HS-27A (cell line): ENCODE measurements around the gene SLC2A6.

Source experiments
- DNase-seq: peaks from one replicate; pipeline ENCODE4 v3.0.0-alpha.2; 2012; ENCODE audit warnings: low read depth, missing footprints

Gene SLC2A6

GRCh38 chr9:133515615-133516255 lies 36.8 kb upstream of the SLC2A6 start:
- DNase-seq = no peak

- DNase-seq = no peak
Observed at GRCh38 chr9:133515240-133515610, 36.3 kb upstream of the SLC2A6 start.

DNA sequence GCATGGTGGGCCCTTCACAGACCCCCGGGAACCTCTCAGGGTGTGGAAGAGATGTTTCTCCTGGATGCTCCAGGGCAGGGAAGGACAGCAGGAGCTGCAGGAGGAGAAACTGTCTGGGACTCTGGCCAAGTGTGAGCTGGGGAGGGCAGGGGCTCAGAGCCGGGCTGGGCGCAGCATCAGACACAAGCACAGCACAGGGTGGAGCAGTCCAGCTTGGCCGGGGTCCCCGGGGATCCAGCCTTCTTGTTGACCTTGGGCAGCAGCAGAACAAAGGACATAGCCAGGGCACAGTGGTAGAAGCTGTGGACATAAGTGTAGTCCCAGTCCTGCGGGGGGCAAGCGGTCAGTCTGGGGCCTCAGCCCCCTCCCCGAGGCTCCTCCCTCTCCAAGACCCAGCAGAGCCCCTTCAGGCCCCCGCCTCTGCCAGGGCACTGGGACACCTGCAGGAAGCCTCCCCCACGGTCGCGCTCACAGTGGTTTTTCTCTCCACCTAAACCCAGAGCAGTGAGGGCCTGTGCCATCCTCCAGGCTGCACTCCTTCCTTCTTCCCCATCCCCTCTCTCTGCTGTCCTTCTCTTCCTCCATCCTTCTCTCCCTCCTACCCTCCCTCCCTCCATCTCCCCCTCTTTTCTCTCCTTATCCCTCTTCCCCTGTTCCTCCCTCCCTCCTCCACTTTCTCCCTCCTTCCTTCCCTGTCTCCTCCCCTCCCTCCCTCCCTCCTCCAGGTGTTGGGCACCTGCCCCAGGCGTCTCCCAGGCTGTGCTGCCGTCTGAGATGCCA lies 35.8 kb upstream of the SLC2A6 start:
- no peak for DNase-seq

GRCh38 chr9:133513214-133514100 lies 34.6 kb upstream of the SLC2A6 start:
- DNase-seq = no peak

GRCh38 chr9:133512253-133513213 lies 33.6 kb upstream of the SLC2A6 start:
- no peak for DNase-seq

- DNase-seq = no peak
Observed at GRCh38 chr9:133511607-133512006, 32.7 kb upstream of the SLC2A6 start.

- DNase-seq = no peak
Observed at GRCh38 chr9:133510926-133511505, 32.1 kb upstream of the SLC2A6 start.

- DNase-seq = no peak
Observed at GRCh38 chr9:133509179-133510083, 30.5 kb upstream of the SLC2A6 start.

DNA sequence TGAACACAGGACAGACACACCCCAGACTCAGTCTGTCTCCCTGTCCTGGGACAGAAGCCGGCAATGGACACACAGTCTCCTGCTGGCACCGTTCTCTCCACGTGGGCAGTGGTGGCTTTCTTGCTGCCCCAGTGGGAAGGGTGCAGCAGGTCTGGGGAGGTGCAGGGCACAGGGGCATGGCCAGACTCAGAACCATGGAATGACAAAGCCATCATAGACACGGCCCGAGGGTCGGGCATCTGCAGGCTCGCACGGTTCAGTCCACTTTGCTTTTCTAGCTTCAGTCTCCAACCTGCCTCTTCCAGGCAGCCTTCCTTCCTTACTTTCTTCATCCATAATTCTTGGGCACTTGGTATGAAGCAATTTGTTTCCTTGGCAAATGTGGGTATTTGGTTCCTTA lies 29.1 kb upstream of the SLC2A6 start:
- DNase-seq = no peak

DNA sequence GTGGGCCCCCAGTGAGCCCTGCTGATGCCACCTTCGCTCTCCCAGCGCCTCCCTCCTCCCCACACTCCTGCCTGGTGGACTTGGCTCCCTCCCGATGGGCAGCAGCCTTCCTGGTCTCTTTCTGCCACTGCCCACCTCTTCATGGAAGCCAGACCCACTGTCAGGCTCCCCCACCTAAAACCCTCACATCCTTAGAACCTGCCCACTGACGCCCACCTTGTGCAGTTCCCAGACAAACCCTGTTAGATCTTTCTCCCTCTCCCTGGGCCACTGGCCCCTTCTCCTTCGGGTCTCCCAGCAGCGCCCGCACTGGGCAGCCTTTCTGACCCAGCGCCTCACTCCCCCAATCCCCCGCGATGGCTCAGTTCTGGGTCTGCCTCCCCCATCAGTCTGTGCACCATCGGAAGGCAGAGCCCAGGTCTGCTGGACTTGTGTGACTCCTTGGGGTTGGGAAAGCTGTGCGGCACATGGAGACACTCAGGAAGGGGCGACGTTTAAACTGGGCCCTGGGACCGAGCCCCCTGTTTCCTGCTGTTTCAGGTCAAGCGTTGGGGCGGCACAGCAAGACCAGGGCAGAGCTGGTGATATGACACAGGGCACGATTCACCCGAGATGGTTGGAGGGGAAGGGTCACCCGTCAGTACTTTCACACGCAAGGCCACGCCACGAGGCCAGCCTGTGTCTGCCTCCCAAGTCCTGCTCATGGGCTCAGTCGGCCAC lies 28.5 kb upstream of the SLC2A6 start:
- DNase-seq = no peak

DNA sequence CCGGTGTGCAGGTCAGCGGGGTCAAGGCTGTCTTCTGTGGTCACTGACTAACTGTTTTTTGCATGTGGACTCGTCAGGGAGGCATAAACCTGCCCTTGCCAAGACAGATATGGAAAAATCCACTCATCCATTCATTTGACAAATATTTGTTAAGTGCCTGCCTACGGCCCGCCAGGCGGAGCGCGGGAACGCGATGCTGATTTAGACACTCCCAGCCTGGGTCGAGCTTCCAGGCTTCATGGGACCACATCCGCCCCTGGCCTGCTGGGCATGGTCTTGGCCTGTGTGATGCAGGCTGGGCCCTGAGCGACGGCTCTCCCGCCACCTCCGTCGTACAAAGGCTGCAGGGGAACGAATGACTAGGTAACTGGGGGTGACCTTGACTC lies 27.7 kb upstream of the SLC2A6 start:
- DNase-seq = peak; percentile 68

DNA sequence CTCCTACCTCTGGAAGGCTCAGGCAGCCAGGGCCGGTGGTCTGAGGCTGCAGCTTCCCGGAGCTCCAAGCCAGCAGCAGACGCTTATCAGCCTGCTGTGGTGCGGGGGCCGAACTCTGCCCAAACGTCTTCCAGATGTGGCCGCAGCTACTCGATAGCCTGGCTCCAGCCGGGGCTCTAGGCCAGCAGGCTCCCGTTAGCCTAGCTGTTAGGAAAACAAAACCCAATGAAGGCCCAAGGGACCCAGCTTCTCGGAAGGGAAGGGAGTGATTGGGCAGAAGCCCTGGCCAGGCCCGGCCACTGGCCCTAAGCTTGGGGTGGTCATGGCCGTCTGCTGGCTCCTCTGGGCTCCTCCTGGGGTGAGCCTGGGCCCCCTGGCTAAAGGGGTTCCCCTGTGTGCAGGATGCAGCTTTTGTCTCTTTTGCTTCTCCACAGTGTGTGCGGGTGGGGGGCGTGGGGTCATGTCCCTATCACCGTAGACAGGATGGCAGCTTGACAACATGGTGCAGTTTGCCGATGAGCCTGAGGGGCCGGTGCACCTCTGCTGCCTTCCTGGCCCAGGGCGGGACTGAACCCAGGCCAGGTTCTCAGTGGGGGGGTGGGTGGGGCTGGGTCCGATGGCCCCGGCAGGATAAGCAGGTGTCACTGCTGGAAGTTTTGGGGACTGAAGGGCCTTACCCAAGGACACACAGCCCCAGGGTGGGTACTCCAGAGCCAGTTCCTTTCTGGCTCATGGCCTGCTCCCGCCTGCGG lies 27.2 kb upstream of the SLC2A6 start:
- no peak for DNase-seq

DNA sequence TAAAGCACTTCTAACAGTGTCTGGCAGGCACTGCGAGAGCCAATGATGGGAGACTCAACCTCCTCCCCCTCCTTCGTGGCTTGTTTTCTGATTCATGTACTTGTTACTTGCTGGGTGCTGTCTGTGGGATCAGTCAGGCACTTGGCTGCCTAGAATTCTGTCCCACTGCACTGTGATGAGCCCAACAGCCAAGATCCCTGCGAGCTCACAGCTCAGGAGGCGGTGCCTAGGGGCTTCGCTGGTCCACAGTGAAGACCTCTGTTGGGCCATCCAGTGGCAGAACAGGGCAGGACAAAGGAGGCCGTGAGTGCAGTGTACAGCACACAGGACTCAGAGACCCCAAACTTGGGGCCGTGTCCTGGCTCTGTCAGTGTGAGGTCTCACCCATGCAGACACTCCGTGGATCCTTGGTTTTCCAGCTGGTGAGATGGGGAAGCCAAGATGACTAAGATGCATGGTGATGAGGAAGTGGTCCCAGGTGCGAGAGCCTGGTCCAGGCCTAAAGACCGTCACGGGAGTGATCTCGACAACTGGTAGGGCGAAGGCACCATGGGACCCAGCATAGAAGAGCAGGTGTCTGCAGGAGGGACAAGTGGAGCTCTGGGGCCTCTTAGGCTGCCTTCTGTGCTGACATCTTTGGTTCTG lies 26.4 kb upstream of the SLC2A6 start:
- DNase-seq = no peak

DNA sequence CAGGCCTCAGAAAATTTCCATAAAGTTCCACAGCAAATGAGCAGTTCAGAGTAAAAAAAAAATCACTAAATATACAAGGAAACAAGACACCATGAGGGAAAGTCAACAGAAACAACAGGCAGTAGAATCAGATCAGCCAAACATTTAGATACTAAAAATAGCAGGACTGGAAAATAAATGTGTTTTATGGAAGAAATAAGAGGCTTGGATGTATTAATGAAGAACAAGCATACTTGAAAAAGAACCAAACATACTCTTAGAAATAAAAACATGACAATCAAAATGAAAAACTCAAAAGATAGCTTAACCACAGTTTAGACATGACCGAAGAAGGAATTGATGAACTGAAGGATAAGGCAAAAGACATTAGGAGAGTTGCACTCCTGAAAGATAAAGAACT lies 23.2 kb upstream of the SLC2A6 start:
- DNase-seq = no peak

DNA sequence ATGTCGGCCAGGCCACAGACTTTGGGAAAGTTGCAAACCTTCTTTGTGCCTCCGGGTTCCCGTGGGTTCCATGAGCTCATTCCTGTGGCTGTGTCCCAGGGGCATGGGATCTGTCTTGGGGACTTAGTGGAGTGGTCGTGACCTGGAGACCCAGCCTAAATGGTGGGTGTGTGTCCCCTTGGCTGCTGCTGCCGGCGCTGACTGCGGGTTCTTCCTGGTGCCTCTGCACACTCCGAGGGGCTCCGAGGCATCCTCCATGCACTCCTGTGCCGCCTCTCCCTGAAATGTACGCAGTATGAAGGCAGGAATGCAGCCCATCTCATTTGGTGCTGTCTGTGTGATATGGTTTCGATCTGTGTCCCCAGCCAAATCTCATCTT lies 21.0 kb upstream of the SLC2A6 start:
- no peak for DNase-seq

DNA sequence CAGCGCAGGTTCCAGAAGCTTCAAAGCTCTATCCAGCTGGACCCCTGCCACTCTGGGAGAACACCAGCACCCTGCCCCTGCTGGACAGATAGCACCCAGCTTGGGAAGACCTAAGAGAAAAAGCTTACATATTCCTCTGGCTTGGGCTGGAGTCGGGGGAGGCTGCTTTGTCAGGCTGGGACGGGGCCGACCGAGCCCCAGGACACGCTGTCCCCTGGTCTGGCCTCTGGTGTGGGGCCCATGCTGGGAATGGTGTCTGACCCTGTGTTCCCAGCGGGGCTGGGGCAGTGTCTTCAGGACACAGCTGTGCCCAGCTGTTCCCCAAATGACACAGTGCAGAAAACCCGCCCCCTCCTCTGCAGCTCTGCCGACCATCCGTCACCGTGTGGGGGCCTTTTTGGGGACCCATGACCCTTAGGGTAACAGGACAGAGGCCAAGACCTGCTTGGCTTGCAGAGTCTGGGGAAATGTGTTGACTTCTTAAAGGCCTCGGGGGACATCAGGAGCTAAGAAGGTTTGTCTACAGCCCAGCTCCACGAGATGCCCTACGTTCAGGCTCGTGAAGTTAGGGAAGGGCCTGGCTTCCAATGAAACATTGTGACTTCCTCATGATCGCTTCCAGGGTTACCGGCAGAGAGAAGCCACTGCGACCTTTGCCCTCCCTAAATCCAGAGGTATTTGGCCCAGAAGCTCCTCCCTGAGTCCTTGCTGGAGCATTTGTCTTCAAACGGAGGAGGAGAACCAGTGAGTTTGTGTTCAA lies 20.4 kb upstream of the SLC2A6 start:
- no peak for DNase-seq
